ENCODE data around the gene MAP6D1. TPM values are rescaled to one million over a fixed set of nuclear protein-coding genes. Genes with fewer than 3 reads are reported as not detected.

MAP6D1 gene
- total and polyA plus RNA-seq, 2 donors (not counting 1 experiment from before 2014, with no cell fraction given) = 0.46 to 4.2 TPM

DNA sequence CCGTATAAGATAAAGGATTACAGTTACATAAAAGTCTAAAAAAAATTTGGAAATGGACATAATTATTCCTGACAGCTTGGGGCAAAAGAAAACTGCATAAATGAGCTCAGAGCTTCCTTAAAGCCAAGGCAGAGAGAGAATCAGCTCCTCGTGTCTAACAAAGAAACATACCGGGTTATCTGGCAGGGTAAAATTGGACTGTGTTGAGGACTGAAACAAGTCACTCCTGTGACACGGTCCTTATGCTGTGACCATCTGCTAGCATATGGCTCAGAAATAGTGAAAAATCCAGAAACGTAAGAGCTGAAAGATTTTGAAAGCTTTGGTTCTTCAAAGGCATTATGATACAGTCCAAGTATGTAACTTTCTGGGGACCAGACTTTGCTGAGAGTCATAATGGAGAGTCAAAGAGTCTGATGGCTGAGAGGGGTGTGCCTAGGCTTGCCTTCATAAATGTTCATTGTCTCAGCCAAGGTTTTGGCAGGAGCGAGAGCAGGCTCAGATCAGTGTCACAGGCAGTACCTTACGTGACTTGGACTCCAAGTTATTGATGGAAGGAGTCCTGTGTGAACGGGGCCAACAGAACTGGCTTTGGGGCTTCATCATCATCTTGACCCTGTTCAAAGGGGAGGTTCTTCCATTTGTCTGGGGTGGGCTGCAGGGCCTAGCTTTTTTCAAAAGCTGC is 12.5 kb downstream of the MAP6D1 start:
- H3K27ac Mint-ChIP-seq = no peak overlapping the region
- no peaks in the 10 kb centered on the region for H3K4me1 Mint-ChIP-seq
- CTCF ChIA-PET = no interaction called here
- H3K9me3 Mint-ChIP-seq (ENCODE audit: insufficient read depth) = no peaks in the 10 kb centered on the region
- Histone ChIP-seq H3K9ac (ENCODE audit: low read length) (no peak overlapping the region), H3K9me3 (ENCODE audit: control extremely low read depth in 1 of 3, control insufficient read depth in 2 of 3, insufficient read depth in 1 of 3, low read length in 2 of 3) (no peaks in the 10 kb centered on the region), H3K27ac (ENCODE audit: low read length in 2 of 2) (no peak overlapping the region), H3K4me2 (replicated peaks; ENCODE audit: low read depth, low read length, poor library complexity, severe bottlenecking) (no peak overlapping the region), H3K27me3 (replicated peaks in 1 of 4; ENCODE audit: control extremely low read depth in 1 of 4, control insufficient read depth in 3 of 4, insufficient read depth in 4 of 4, low read length in 3 of 4) (no peaks in the 10 kb centered on the region), H3K79me2 (ENCODE audit: control insufficient read depth, insufficient read depth, low read length) (no peaks in the 10 kb centered on the region), H2AFZ (ENCODE audit: insufficient read depth, low read depth, low read length, poor library complexity, severe bottlenecking) (no peak overlapping the region), H3K4me3 (ENCODE audit: control extremely low read depth in 1 of 5, extremely low read depth in 1 of 5, insufficient read depth in 1 of 5, low read depth in 2 of 5, low read length in 4 of 5) (no peak overlapping the region), H3K4me1 (ENCODE audit: control insufficient read depth in 2 of 2, insufficient read depth in 2 of 2, low read length in 2 of 2) (no peaks in the 10 kb centered on the region), H3K36me3 (replicated peaks in 1 of 2; ENCODE audit: control extremely low read depth in 1 of 2, control insufficient read depth in 1 of 2, extremely low read depth in 1 of 2, insufficient read depth in 2 of 2, low read length in 1 of 2) (peaks cover 4 to 33% of the 10 kb centered on the region in 2 experiments), H4K20me1 (ENCODE audit: control insufficient read depth, insufficient read depth, low read length, poor library complexity, severe bottlenecking) (no peaks in the 10 kb centered on the region)
- ATAC-seq (ENCODE audit: low read depth) (no peak), DNase-seq (no peak)
- H3K27me3 Mint-ChIP-seq = no peaks in the 10 kb centered on the region
- WGBS (ENCODE audit: insufficient coverage) = 98% methylated on average over 6 of the region's 8 CpGs
- intact Hi-C loops (cut with micrococcal nuclease) = no loop called here
- POLR2A ChIA-PET = no interaction called here
- no peak for TF ChIP-seq EZH2 (IDR thresholded peaks at IDR 0.05; ENCODE audit: borderline replicate concordance, insufficient read depth, low read depth, low read length, poor library complexity, severe bottlenecking)
- TF ChIP-seq CTCF (IDR thresholded peaks at IDR 0.05) = no peak
- no peak overlapping the region for H3K4me3 Mint-ChIP-seq

DNA sequence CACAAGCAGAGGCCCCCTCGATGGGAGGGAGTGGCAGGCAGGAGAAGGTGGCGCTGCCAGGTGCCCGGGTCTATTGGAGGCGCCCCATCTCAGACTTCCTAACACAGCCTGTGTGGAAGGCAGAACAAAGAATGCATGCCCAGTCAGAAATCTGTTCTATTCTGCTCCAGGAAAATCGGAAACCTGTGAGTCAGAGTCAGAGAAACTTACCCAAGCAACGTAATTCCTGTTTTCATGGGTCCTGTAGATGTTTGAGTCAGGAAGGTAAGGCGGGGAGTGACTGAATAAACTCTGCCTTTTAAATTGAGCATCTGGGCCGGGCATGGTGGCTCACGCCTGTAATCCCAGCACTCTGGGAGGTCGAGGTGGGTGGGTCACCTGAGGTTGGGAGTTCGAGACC is 13.7 kb downstream of the MAP6D1 start:
- intact Hi-C loops (cut with micrococcal nuclease) = no loop called here
- DNase-seq (no peak), ATAC-seq (ENCODE audit: low read depth) (no peak)
- POLR2A ChIA-PET = no interaction called here
- 96% methylated on average over 7 of the region's 11 CpGs for WGBS (ENCODE audit: insufficient coverage)
- no peak overlapping the region for H2AFZ ChIP-seq (ENCODE audit: insufficient read depth, low read depth, low read length, poor library complexity, severe bottlenecking)
- CTCF ChIA-PET = no interaction called here
- no peak overlapping the region for H3K4me2 ChIP-seq (replicated peaks; ENCODE audit: low read depth, low read length, poor library complexity, severe bottlenecking)
- Mint-ChIP-seq H3K9me3 (ENCODE audit: insufficient read depth) (no peaks in the 10 kb centered on the region), H3K4me1 (no peaks in the 10 kb centered on the region), H3K27ac (no peak overlapping the region), H3K4me3 (no peak overlapping the region), H3K27me3 (no peaks in the 10 kb centered on the region)
- no peaks in the 10 kb centered on the region for H3K9me3 ChIP-seq (ENCODE audit: control extremely low read depth in 1 of 3, control insufficient read depth in 2 of 3, insufficient read depth in 1 of 3, low read length in 2 of 3)
- no peak overlapping the region for H3K4me3 ChIP-seq (ENCODE audit: control extremely low read depth in 1 of 5, extremely low read depth in 1 of 5, insufficient read depth in 1 of 5, low read depth in 2 of 5, low read length in 4 of 5)
- H4K20me1 ChIP-seq (ENCODE audit: control insufficient read depth, insufficient read depth, low read length, poor library complexity, severe bottlenecking) = no peaks in the 10 kb centered on the region
- peaks cover 4 to 46% of the 10 kb centered on the region in 2 experiments for H3K36me3 ChIP-seq (replicated peaks in 1 of 2; ENCODE audit: control extremely low read depth in 1 of 2, control insufficient read depth in 1 of 2, extremely low read depth in 1 of 2, insufficient read depth in 2 of 2, low read length in 1 of 2)
- H3K27me3 ChIP-seq (replicated peaks in 1 of 4; ENCODE audit: control extremely low read depth in 1 of 4, control insufficient read depth in 3 of 4, insufficient read depth in 4 of 4, low read length in 3 of 4) = no peaks in the 10 kb centered on the region
- no peak overlapping the region for H3K27ac ChIP-seq (ENCODE audit: low read length in 2 of 2)
- no peaks in the 10 kb centered on the region for H3K79me2 ChIP-seq (ENCODE audit: control insufficient read depth, insufficient read depth, low read length)
- H3K9ac ChIP-seq (ENCODE audit: low read length) = no peak overlapping the region
- TF ChIP-seq CTCF (IDR thresholded peaks at IDR 0.05) (no peak), EZH2 (IDR thresholded peaks at IDR 0.05; ENCODE audit: borderline replicate concordance, insufficient read depth, low read depth, low read length, poor library complexity, severe bottlenecking) (no peak)
- no peaks in the 10 kb centered on the region for H3K4me1 ChIP-seq (ENCODE audit: control insufficient read depth in 2 of 2, insufficient read depth in 2 of 2, low read length in 2 of 2)
